K562 (cell line): ENCODE data around the gene UBE2I. TPM values are rescaled to one million over a fixed set of nuclear protein-coding genes. Genes with fewer than 3 reads are reported as not detected.
A peak's percentile ranks its signal among the peaks of the same experiment; 100 is the strongest.

Experiments
- ATAC-seq: fragments of 200-7000 bp; cut with Tn5 transposase; 3 replicates; pipeline ENCODE4 v1.9.1; 2020; ENCODE audit warnings: moderate library complexity
- BruUV-seq: library from RNA; stranded (reverse); fragments of 400-500 nt; replicated peaks from 2 replicates; lab custom pipeline; 2021; lab: Mats Ljungman, UMichigan
- CTCF ChIA-PET: fragments of 300-600 bp; formaldehyde crosslinking; extraction: SDS; loops from one replicate; lab custom pipeline; 2021; ENCODE audit warnings: low intra/inter-chr PET ratio; lab: Yijun Ruan, JAX
- POLR2A ChIA-PET: fragments of 300-600, 350-650 bp; sonication (Branson Sonifier 250); formaldehyde crosslinking; extraction: SDS; loops from one replicate; lab custom pipeline; 2021; ENCODE audit warnings: antibody characterized with exemption, inconsistent platforms; lab: Yijun Ruan, JAX
- DNase-seq, 4 experiments: peaks; one replicate each; pipeline versions ENCODE4 v3.0.0 to v3.0.0-alpha.2; 2011 to 2018; ENCODE audit warnings: low spot score in 3 of 4, mixed read lengths in 3 of 4; ENCODE audit errors: extremely low read depth in 1 of 4
- FAIRE-seq: peaks from 2 replicates; lab custom pipeline; 2011; peaks lifted over from hg19 to GRCh38; lab: Jason Lieb, UNC
- H2AFZ ChIP-seq: 2 replicates; pipeline ENCODE4 v1.6.0; 2011; ENCODE audit warnings: low read depth, low read length, control low read depth, inconsistent platforms
- H3K27ac ChIP-seq: fragments of 200-600 bp; 3 replicates; pipeline ENCODE4 v1.8.0; 2011; ENCODE audit warnings: low read depth, mild to moderate bottlenecking, control low read depth, inconsistent platforms, low read length, moderate library complexity, mixed read lengths; ENCODE audit errors: extremely low read depth
- H3K27me3 ChIP-seq, 2 experiments: fragments of 300-600 bp in 1 of 2; 2 replicates in 1 of 2; 3 replicates in 1 of 2; pipeline versions ENCODE4 v1.6.0 to v1.8.0; 2011; ENCODE audit warnings: inconsistent platforms in 2 of 2, low read length in 2 of 2, mild to moderate bottlenecking in 1 of 2, mixed read lengths in 1 of 2, moderate library complexity in 1 of 2; ENCODE audit not compliant: control insufficient read depth in 2 of 2, insufficient read depth in 2 of 2
- H3K36me3 ChIP-seq: fragments of 300-600 bp; 3 replicates; pipeline ENCODE4 v1.8.0; 2011; ENCODE audit warnings: mild to moderate bottlenecking, low read length, inconsistent platforms; ENCODE audit not compliant: control insufficient read depth, insufficient read depth
- H3K4me1 ChIP-seq, 2 experiments: fragments of 200-600 bp in 1 of 2; replicated peaks in 1 of 2; 2 replicates in 1 of 2; 3 replicates in 1 of 2; pipeline versions ENCODE4 v1.5.1 to v1.8.0; 2011; ENCODE audit warnings: inconsistent platforms in 2 of 2, low read length in 2 of 2, mild to moderate bottlenecking in 1 of 2, mixed read lengths in 1 of 2, moderate library complexity in 1 of 2; ENCODE audit not compliant: control insufficient read depth in 2 of 2, insufficient read depth in 2 of 2
- H3K4me2 ChIP-seq: 2 replicates; pipeline ENCODE4 v1.6.1; 2011; ENCODE audit warnings: low read length, control low read depth, inconsistent platforms, mixed read lengths; ENCODE audit not compliant: insufficient read depth
- H3K4me3 ChIP-seq: fragments of 200-600 bp; sonication (generic), shearing (Covaris generic); 2 replicates; pipeline ENCODE4 v1.5.1; 2016; ENCODE audit warnings: control low read depth, inconsistent platforms
- H3K79me2 ChIP-seq: fragments of 200-600 bp; 3 replicates; pipeline ENCODE4 v1.8.0; 2011; ENCODE audit warnings: low read length, inconsistent platforms; ENCODE audit not compliant: control insufficient read depth, insufficient read depth
- H3K9ac ChIP-seq, 2 experiments: 2 replicates each; pipeline versions ENCODE4 v1.6.0 to v1.6.1; 2011; ENCODE audit warnings: low read depth in 2 of 2, low read length in 2 of 2, control low read depth in 1 of 2, inconsistent platforms in 1 of 2, mild to moderate bottlenecking in 1 of 2, mixed read lengths in 1 of 2; ENCODE audit not compliant: insufficient read depth in 1 of 2
- H3K9me1 ChIP-seq: one replicate; pipeline ENCODE4 v1.6.0; 2011; ENCODE audit warnings: inconsistent platforms, mild to moderate bottlenecking, low read length, moderate library complexity; ENCODE audit not compliant: control insufficient read depth, insufficient read depth
- H3K9me3 ChIP-seq: replicated peaks from 2 replicates; pipeline ENCODE4 v1.5.1; 2011; ENCODE audit warnings: low read depth, low read length, inconsistent platforms; ENCODE audit not compliant: control insufficient read depth, insufficient read depth
- H4K20me1 ChIP-seq: replicated peaks from 2 replicates; pipeline ENCODE4 v1.6.1; 2011; ENCODE audit warnings: low read length, inconsistent platforms, mixed read lengths; ENCODE audit not compliant: control insufficient read depth, insufficient read depth
- ARID1B ChIP-seq: fragments of 450-650 bp; IDR thresholded peaks from 2 replicates; pipeline ENCODE4 v1.6.1; 2016; ENCODE audit warnings: antibody characterized with exemption, mild to moderate bottlenecking, inconsistent platforms
- CREM ChIP-seq: IDR thresholded peaks from 2 replicates; pipeline ENCODE4 v1.6.1; 2014; ENCODE audit warnings: antibody characterized with exemption, low read depth
- DNMT1 ChIP-seq: fragments of 450-650 bp; IDR thresholded peaks from 2 replicates; pipeline ENCODE4 v1.6.1; 2016; ENCODE audit warnings: antibody characterized with exemption, mild to moderate bottlenecking
- HCFC1 ChIP-seq: IDR thresholded peaks from 2 replicates; pipeline ENCODE4 v1.6.1; 2012; ENCODE audit warnings: low read depth, low read length, improper control_type of control experiment
- HDGF ChIP-seq: fragments of 450-650 bp; IDR thresholded peaks from 2 replicates; pipeline ENCODE4 v1.6.1; 2016
- KDM2B ChIP-seq: fragments of 250-450 bp; sonication (Bioruptor Pico); IDR thresholded peaks from 2 replicates; pipeline ENCODE4 v1.8.0; 2021; ENCODE audit warnings: mild to moderate bottlenecking, moderate library complexity
- POLR2AphosphoS2 ChIP-seq: IDR thresholded peaks from 2 replicates; pipeline ENCODE4 v1.6.1; 2012; ENCODE audit warnings: low read length, improper control_type of control experiment
- PPARD ChIP-seq: fragments of 250-450 bp; sonication (Bioruptor Pico); IDR thresholded peaks from 2 replicates; pipeline ENCODE4 v1.8.0; 2022; ENCODE audit warnings: inconsistent platforms, mild to moderate bottlenecking, moderate library complexity
- PRMT5 ChIP-seq: sonication (generic); formaldehyde crosslinking; IDR thresholded peaks from 2 replicates; pipeline ENCODE4 v1.5.0; 2020; ENCODE audit warnings: missing genetic modification reagents
- SETDB1 ChIP-seq: IDR thresholded peaks from one replicate; pipeline ENCODE4 v1.6.1; 2012; ENCODE audit warnings: low read length, control low read depth, inconsistent platforms
- SLC30A9 ChIP-seq: fragments of 250-450 bp; sonication (Bioruptor Pico); IDR thresholded peaks from 2 replicates; pipeline ENCODE4 v1.8.0; 2022; ENCODE audit warnings: mild to moderate bottlenecking, moderate library complexity
- SNAPC5 ChIP-seq: fragments of 250-450 bp; sonication (Bioruptor Pico); IDR thresholded peaks from 2 replicates; pipeline ENCODE4 v1.8.0; 2021; ENCODE audit warnings: moderate library complexity, mild to moderate bottlenecking, inconsistent platforms
- SPI1 ChIP-seq: IDR thresholded peaks from 2 replicates; pipeline ENCODE4 v1.6.1; 2011; ENCODE audit warnings: low read depth, low read length, control low read depth, borderline replicate concordance
- TARDBP ChIP-seq: fragments of 450-650 bp; IDR thresholded peaks from 2 replicates; pipeline ENCODE4 v1.6.1; 2016
- ZNF121 ChIP-seq: sonication (generic); formaldehyde crosslinking; conservative IDR thresholded peaks from 2 replicates; pipeline ENCODE4 v1.8.0; 2022; ENCODE audit warnings: missing genetic modification reagents
- ZNF445 ChIP-seq: fragments of 250-450 bp; sonication (Bioruptor Pico); IDR thresholded peaks from 2 replicates; pipeline ENCODE4 v1.4.0; 2020; ENCODE audit warnings: low read depth, mild to moderate bottlenecking, moderate library complexity
- WGBS: fragments of 100-300 bp; shearing (Covaris generic); methylation state at CpG from one replicate; pipeline ENCODE4 v1.1.6; 2016; ENCODE audit warnings: low coverage, mixed read lengths; ENCODE audit not compliant: insufficient coverage; ENCODE audit errors: missing lambda C conversion rate; 5-methylcytosine and 5-hydroxymethylcytosine counted together
- in situ Hi-C: fragments of 300-500 bp; cut with MboI; formaldehyde crosslinking; loops from 4 replicates; pipeline ENCODE4 v1.15.0; 2018; ENCODE audit warnings: inconsistent platforms, mixed read lengths
- intact Hi-C: fragments of 100-400 bp; cut with micrococcal nuclease; formaldehyde crosslinking; loops from 2 replicates; pipeline ENCODE4 v1.14.2; 2022
- polyA plus RNA-seq, 8 experiments: library from polyadenylated mRNA; depleted of rRNA in 4 of 8; stranded (reverse) in 5 of 8; unstranded in 3 of 8; fragments of >200 nt; fragmentation: Nextera tagmentation in 2 of 8; fragmentation: Illumina TruSeq in 1 of 8; extraction: Ambion mirVana in 2 of 8; extraction: Trizol in 1 of 8; gene quantifications; 2 replicates each; pipeline versions ENCODE4 v1.2.1 to v1.2.3, GENCODE V29; 2011 to 2014; ENCODE audit warnings: inconsistent platforms in 1 of 8, missing spikeins in 1 of 8
- total RNA-seq, 7 experiments: library from RNA; depleted of rRNA in 6 of 7; stranded (reverse); fragments of >200 nt in 6 of 7; fragmentation: Illumina TruSeq in 2 of 7; extraction: Trizol in 2 of 7; gene quantifications; 2 replicates each; pipeline versions ENCODE4 v1.2.1 to v1.2.3, GENCODE V29; 2011 to 2021; ENCODE audit warnings: low replicate concordance in 1 of 7
- TF ChIP-seq, protein P1 (sequence below): fragments of 250-450 bp; sonication (Bioruptor Pico); IDR thresholded peaks from 2 replicates; pipeline ENCODE4 v1.4.0; 2020; ENCODE audit warnings: borderline replicate concordance
- TF ChIP-seq, protein P2 (sequence below), 2 experiments: IDR thresholded peaks; 2 replicates each; pipeline ENCODE4 v1.6.1; 2011; ENCODE audit warnings: borderline replicate concordance in 1 of 2, control low read depth in 1 of 2, low read depth in 1 of 2, low read length in 1 of 2, mild to moderate bottlenecking in 1 of 2, mixed read lengths in 1 of 2, moderate library complexity in 1 of 2; ENCODE audit not compliant: insufficient read depth in 1 of 2, insufficient read length in 1 of 2, poor library complexity in 1 of 2, severe bottlenecking in 1 of 2; ENCODE audit errors: extremely low read depth in 1 of 2

Gene UBE2I
- total and polyA plus RNA-seq, 9 of the 15 experiments (the other 6 are each of a cell fraction or from before 2014, with no cell fraction given), result 36.6 to 254 (median 104) TPM

- TF ChIP-seq POLR2AphosphoS2 (no peak), CREM (no peak), SNAPC5 (CRISPR knock-in tag) (no peak), DNMT1 (no peak)
Observed at GRCh38 chr16:1279081-1279944, 30.1 kb upstream of the UBE2I start (continued).

DNA sequence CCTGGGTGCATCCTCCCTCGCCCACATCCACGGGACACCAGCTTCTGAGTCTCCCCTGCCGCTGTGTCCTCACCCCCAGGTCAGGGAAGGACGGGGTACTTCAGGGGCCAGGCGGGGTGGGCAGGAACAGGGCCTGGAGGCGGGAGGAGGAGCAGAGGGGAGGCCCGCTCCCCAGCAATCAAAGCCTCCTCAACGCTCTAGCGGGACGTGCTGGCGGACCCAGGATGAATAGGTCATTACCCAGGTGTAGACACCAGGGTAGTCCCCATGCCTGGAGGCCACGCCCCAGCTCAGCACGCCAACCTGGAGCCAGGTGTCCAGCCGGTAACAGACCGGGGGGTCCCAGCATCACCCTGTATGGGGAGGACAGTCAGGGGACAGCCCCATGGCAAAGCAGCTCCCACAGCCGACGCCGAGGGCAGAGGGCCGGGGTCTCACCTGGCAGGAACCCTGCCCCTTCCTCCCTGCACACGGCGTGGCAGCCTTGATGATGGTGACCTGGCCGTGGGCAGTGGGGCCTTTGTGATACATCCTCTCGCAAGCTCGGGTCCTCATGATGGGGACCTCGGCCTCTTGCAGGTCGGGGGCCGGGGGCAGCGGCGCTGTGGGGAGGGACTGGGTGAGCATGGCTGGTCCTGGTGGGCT lies 29.4 kb upstream of the UBE2I start:
- 14% methylated on average over 26 of the region's 29 CpGs for WGBS
- TF ChIP-seq SETDB1, result no peak
- TF ChIP-seq PRMT5 (CRISPR knock-in tag), result no peak
- TF ChIP-seq HDGF, result no peak
- no peak for TF ChIP-seq ARID1B
- TF ChIP-seq, protein P1, sequence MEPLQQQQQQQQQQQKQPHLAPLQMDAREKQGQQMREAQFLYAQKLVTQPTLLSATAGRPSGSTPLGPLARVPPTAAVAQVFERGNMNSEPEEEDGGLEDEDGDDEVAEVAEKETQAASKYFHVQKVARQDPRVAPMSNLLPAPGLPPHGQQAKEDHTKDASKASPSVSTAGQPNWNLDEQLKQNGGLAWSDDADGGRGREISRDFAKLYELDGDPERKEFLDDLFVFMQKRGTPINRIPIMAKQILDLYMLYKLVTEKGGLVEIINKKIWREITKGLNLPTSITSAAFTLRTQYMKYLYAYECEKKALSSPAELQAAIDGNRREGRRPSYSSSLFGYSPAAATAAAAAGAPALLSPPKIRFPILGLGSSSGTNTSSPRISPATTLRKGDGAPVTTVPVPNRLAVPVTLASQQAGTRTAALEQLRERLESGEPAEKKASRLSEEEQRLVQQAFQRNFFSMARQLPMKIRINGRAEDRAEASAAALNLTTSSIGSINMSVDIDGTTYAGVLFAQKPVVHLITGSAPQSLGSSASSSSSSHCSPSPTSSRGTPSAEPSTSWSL, result no peak
- TF ChIP-seq HCFC1, result no peak
- TF ChIP-seq TARDBP, result no peak
- TF ChIP-seq SPI1, result no peak
- TF ChIP-seq KDM2B (CRISPR knock-in tag), result no peak
- TF ChIP-seq PPARD, result no peak
- TF ChIP-seq, protein P2, sequence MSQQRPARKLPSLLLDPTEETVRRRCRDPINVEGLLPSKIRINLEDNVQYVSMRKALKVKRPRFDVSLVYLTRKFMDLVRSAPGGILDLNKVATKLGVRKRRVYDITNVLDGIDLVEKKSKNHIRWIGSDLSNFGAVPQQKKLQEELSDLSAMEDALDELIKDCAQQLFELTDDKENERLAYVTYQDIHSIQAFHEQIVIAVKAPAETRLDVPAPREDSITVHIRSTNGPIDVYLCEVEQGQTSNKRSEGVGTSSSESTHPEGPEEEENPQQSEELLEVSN (IDR thresholded peaks at IDR 0.05; ENCODE audit: borderline replicate concordance in 1 of 2, extremely low read depth in 1 of 2, insufficient read depth in 1 of 2, insufficient read length in 1 of 2, low read depth in 1 of 2, low read length in 1 of 2, poor library complexity in 1 of 2, severe bottlenecking in 1 of 2), result no peak
- no peak for TF ChIP-seq ZNF121 (CRISPR knock-in tag)
- TF ChIP-seq SNAPC5 (CRISPR knock-in tag), result no peak
- no peak for TF ChIP-seq ZNF445
- TF ChIP-seq SLC30A9 (CRISPR knock-in tag), result no peak

More for the DNA sequence above, 29.4 kb upstream of the UBE2I start:
- CTCF ChIA-PET, result interaction anchor here (1.6 kb wide), 1 partner anchor 21 kb away, joined by 4 read pairs; no protein-coding TSS in a partner anchor
- intact Hi-C loops, result no loop called here
- H2AFZ ChIP-seq, result no peak overlapping the region
- 0 out of 4 replicates have a peak overlapping the region, but pooled peaks of 1 of the 2 experiments have one; percentile 14 for H3K9ac ChIP-seq
- peak in 1 of 4 experiments; percentile 13 for DNase-seq
- no peak overlapping the region for H3K4me2 ChIP-seq
- no peaks in the 10 kb centered on the region for H3K9me1 ChIP-seq
- H3K4me1 ChIP-seq, result peaks cover 0 to 65% of the 10 kb centered on the region in 2 experiments; a peak in 3 of 5 replicates
- no peaks in the 10 kb centered on the region for H3K9me3 ChIP-seq
- no peaks in the 10 kb centered on the region for H3K36me3 ChIP-seq
- H3K79me2 ChIP-seq, result no peaks in the 10 kb centered on the region
- no peak for ATAC-seq
- no peak overlapping the region for H3K4me3 ChIP-seq
- POLR2A ChIA-PET, result interaction anchor here (0.7 to 1.4 kb wide), 2 partner anchors 10 to 36 kb away, joined by 3 to 5 read pairs; no protein-coding TSS in a partner anchor
- H3K27me3 ChIP-seq, result peaks cover 25 to 69% of the 10 kb centered on the region in 2 experiments; a peak in 4 of 5 replicates
- H3K27ac ChIP-seq, result no peak overlapping the region
- in situ Hi-C loops, result no loop called here
- FAIRE-seq, result no peak
- BruUV-seq, result no TSS peak
- H4K20me1 ChIP-seq, result 0 out of 2 replicates have a peak, but pooled peaks cover 3% of the 10 kb centered on the region
